ENCODE results near the gene GTF2IRD1.
"Not testable (repeated sequence)": the region's sequence is repeated elsewhere in the genome, so short reads cannot be mapped to it uniquely, and the experiment has no call there.

GTF2IRD1 gene

DNA sequence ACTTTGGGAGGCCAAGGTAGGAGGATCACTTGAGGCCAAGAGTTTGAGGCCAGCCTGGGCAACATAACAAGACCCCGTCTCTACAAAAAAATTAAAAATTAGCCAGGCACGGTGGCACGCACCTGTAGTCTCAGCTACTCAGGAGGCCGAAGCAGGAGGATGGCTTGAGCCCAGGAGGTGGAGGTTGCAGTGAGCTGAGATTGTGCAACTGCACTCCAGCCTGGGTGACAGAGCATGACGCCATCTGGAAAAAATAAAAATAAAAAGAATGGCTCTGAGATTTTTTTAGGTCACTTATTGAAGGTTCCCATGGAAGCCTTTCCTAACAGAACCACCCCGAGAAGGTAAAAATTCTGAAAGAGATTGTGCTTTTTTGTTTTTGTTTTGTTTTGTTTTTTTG, 109.9 kb downstream of the GTF2IRD1 start:
- DNase-seq (ENCODE audit: low read depth) = not testable (repeated sequence)

DNA sequence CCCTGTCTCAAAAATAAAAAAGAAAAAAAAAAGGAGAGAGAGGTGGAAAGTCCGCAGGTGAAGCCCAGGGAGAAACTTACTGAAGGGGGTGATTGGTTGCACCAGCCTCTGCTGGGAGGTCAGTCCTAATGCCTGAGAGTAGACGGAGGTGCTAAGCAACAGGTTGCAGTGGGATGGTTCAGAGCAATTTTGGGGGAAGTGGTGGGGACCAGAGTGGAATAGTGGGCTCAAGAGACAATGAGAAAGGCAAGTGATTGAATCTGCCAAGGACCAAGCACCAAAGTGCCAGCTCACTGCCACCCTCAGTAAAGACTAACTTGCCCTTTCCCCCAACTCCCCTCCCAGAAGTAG, 113.6 kb downstream of the GTF2IRD1 start:
- DNase-seq (ENCODE audit: low read depth) = no peak

DNA sequence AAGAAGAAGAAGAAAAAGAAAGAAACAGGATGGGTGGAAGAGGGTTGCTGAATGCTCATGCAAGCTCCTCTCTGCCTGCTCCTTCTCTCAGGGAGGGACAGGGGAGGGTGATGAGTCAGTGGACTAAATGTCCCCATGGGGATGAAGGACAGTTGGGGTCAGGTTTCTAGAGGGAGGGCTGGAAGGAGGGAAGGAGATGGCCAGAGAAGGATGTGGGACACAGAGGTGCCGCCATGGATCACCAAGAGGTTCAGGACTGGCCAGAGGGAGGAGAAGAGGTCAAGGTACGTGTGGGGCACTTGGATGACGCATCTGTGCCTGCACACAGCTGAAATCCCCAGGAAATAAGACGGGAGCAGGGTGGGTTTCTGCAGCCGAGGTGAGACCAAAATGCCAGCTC, 115.0 kb downstream of the GTF2IRD1 start:
- no peak for DNase-seq (ENCODE audit: low read depth)

DNA sequence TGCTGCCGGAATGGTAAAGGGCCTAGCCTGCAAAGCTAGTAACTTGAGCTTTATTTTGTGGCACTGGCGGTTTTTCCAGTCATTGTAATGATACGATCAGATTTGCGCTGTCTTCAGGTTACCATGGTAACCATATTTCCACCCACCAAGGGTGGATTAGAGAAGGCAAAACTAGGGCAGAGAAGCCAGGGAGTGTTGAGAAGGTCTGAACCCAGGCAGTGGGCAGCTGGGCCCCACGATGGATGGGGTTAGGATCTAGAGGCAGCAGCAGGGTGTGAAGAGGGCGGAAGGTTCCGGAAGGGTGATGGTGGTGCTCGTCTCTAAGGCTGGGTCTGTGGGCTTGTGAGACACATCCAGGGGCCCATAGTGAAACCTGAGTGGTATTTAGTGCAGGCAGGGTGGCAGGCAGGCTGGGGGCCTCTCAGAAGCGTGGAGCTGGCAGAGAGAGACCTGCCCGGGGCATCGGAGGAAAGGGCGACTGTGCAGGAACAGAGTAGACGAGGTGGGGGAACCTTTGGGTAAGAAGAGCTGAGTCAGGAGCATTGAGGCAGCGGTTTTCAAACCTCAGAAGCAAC, 115.9 kb downstream of the GTF2IRD1 start:
- no peak for DNase-seq (ENCODE audit: low read depth)

DNA sequence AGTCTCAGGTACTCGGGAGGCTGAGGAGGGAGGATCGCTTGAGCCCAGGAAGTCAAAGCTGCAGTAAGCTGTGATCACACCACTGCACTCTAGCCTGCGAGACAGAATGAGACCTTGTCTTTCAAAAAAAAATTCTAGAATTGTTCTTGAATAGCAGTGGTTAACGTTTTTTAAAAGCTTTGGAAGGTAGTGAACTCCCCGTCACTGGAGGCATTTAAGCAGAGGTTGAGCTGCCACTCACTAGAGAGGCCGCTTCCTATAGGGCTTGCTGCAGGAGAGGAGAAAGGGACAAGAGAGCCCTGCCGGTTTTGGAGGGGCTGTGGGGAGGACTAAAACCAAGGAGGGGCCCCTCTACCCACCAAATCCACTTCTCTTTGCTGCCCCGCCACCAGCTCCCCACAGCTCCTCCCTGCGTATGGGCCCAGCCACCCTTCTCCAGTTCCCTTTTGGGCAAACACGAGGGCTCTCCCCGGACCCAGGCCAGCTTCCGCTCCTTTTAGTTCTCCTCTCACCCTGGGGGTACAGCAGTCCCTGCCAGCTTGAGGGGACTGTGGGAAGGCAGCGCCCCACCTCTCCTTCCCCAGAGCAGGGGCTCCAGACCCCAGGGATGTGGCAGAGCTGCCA, 116.9 kb downstream of the GTF2IRD1 start:
- DNase-seq (ENCODE audit: low read depth) = no peak

DNA sequence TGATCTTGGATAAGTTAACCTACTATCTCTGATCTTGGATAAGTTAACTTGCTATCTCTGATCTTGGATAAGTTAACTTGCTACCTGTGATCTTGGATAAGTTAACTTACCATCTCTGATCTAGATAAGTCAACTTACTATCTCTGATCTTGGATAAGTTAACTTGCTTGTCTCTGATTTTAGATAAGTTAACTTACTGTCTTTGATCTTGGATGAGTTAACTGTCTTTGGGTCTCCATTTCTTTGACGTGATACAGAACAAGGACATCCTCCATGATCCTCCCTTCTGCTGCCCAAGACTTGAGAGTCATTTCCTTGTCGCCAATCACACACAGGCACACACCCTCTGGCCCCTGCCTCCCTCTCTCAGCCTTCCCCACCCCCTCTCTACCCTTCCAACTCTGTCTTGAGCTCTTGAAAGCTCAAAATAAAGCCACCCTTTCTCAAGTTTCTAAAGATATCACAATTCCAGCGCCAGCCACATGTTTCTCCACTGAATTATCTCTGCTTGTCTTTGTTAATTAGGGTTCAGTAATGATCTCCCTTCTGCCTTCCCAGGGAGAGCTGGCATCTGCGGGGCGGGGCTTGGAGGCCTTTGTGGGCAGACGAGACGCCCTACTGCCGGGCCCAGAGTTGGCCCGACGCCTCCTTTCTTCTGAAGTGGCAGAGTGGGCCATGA, 118.7 kb downstream of the GTF2IRD1 start:
- no peak for DNase-seq (ENCODE audit: low read depth)

DNA sequence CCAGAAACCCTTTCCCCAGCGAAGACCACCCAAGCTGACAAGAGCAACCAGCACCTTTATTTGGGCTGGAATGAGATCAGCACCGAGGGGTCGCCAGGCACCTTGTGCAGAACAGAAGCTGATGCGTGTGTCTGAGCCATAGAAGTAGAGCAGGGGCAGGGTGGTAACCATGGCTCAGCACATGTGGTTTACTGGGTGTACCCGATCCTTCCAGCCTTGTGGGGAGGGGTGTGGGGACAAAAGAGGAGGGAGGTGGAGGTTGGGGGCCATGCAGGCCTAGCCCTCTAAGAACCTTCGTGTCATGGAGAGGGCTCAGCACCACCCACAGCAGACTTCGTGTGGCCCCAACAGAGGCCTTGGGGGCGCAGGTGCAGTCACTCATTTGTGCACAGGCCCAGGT, 119.8 kb downstream of the GTF2IRD1 start:
- no peak for DNase-seq (ENCODE audit: low read depth)

DNA sequence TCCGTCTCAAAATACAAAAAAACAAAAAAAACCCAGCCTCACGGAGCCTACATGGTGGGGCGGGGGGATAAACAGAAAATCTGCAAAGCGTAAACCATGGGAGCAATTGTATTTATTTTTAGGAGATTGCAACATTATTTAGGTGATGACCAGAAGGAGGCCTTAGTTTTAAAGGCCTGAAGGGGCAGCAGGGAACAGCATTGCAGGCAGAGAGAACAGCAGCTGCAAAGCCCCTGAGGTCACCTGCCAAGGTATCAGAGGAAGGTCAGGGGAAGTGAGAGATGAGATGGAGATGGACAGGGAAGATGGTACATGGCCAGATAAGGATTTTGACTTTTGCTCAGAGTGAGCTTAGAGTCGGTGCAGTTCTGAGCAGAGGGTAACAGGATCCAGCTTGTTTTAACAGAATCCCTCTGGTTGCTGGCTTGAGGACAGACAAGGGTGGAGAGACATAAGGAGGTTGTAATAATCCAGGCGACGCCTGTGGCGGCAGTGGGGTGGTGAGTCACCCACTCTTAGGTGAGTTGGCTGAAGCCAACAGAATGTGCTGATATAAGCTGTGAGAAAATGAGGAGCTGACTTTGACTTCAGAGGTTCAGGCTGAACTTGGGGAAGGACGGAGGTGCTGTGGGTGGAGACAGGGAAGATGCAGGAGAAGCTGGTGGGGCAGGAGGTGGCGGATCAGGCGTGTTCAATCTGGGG, 121.5 kb downstream of the GTF2IRD1 start:
- no peak for DNase-seq (ENCODE audit: low read depth)

DNA sequence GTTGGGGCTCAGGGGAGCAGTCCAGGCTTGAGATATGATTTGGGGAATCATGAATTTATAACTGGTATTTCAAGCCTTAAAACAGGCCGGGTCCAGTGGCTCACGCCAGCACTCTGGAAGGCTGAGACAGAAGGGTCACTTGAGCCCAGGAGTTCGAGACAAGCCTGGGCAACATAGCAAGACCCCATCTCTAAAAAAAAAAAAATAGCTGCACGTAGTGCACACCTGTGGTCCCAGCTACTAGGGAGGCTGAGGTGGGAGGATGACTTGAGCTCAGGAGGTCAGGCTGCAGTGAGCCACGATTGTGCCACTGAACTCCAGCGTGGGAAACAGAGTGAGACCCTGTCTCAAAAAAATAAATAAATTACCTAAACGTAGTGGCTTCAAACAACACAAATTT, 122.1 kb downstream of the GTF2IRD1 start:
- no peak for DNase-seq (ENCODE audit: low read depth)

DNA sequence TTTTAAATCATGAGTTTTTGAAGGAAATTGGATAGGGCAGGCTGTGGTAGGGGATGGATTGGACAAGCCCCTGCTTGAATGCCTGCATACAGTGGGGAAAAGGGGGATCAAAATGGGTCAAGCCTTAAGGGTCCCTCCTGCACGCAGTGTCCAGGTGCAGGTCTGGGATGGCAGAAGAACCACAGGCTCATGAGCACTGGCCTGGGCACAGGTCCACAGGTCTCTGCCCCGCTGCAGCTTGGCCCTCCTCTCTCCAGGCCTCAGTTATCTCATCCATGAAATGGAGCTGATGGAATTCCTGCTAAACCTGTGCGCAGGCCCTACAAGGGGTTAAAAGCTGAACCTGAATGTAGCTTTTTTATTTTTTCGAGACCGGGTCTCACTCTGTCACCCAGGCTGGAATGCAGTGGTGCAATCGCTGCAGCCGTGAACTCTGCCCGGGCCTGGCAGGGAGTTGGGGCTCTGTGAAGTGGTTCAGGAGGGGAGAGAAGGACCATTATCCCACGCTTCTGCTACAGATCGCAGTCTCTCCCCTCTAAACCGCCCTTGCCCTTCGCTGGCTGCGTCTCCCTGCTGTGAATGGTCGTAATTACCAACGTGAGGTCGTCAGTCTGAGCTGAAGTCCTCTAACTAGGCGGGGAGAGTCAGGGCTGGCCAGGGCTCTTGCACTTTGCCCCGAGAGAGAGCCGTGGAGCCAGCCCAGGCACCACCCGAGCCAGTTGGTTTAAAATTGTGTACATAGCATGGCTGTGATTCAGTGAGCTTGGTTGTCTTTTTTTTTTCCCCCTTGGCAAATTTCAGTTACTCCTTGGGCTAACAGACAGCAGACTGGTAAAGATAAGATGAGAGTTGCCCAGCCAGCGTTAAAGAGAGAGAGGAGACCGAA, 126.3 kb downstream of the GTF2IRD1 start:
- DNase-seq (ENCODE audit: low read depth) = peak; percentile 31

DNA sequence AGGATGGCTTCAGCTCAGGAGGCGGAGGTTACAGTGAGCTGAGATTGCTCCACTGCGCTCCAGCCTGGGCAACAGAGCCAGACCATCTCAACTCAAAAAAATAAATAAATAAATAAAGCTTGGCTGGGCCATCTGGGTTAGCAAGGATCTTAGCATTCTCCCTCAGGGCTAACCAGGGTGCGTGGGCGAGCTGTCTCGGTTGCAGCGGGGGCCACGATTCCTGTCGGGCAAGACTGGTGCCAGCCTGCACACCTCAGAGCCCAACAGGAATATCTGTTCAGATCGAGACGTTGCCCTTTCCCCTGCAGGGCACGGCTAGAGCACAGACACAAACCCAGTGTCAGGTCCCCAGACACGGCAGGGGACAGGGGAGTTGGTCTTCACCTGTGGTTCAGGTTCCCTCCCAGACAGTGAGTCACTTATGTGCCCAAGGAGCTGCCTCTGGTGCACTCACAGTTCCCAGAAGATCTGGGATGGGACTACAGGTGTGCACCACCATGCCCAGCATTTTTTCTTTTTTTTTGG, 128.3 kb downstream of the GTF2IRD1 start:
- no peak for DNase-seq (ENCODE audit: low read depth)

DNA sequence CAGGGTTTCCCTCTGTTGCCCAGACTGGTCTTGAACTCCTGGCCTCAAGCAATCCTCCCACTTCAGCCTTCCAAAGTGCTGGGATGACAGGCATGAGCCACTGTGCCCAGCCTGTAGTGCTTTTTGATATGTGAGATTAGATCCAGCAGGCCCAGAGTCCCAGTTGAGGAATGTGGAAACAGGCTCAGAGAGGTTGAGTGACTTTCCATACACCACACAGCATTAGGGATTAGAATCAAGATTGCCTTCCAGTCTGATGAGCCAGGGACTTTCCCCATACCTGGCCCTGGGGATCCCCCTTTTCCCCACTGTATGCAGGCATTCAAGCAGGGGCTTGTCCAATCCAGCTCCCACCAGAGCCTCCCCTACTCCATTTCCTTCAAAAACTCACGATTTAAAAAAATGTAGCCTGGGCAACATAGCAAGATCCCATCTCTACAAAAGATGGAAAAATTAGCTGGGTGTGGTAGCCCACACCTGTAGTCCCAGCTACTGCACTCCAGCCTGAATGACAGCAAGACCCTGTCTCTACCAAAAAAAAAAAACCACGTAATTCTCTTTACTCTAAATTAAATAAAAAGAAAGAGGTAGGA, 128.8 kb downstream of the GTF2IRD1 start:
- no peak for DNase-seq (ENCODE audit: low read depth)

DNA sequence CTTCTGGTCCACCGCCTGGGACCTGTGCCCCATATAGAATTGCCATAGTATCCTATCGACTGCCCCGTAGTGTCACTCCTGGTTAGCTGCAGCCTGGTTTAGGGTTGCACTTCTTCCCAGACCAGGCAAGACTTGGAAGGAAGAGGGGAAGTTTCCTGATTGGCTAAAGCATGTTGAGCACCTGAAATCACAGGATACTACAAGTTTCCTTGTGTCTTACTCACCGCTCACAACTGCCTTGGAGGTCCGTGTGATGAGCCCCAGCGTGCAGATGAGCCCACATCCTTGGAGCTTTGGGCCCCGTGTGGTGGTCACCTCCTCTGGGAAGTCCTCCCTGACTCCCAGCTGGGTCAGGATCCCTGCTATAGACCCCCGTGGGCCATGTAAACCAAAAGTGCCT, 129.9 kb downstream of the GTF2IRD1 start:
- DNase-seq (ENCODE audit: low read depth) = no peak

DNA sequence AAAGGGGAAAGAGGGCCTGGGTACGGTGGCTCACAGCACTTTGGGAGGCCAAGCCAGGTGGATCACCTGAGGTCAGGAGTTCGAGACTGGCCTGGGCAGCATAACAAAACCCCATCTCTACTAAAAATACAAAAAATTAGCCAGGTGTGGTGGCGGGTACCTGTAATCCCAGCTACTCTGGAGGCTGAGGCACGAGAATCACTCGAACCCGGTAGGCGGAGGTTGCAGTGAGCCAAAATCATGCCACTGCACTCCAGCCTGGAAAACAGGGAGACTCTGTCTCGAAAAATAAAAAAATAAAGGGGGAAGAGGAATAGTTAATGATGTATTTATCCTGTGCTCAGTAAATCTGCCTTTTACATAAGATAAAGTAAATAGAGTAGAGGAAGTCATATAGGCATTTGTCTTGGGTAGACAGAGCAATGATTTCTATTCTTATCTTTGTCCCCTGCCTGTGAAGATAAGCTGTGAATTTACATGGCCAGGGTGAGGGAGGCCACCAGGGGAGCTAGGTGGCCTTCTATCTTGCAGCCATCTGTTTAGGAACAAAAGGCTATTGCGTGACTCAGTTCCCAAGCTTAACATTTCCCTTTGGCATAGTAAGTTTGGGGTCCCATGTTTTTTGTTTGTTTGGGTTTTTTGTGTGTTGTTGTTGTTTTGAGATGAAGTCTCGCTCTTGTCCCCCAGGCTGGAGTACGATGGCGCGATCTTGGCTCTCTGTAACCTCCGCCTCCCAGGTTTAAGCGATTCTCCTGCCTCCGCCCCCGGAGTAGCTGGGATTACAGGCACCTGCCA, 130.7 kb downstream of the GTF2IRD1 start:
- DNase-seq (ENCODE audit: low read depth) = no peak

DNA sequence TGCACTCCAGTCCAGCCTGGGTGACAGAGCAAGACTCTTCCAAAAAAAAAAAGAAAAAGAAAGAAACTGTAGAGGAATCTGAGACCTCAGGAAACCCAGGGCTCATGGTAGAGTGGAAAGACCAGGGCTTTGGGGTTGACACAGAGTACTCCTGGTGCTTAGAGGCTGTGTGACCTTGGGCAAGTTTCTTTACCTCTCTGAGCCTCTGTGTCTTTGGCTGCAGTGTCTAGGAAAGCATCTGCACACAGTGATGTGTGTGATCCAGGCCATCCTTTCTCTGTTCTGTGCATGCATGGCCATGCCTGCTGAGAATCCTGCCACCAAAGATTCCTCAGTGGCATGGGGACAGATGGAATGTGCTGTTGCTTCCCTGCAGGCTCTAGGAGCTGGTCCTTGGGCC, 132.1 kb downstream of the GTF2IRD1 start:
- DNase-seq (ENCODE audit: low read depth) = no peak

DNA sequence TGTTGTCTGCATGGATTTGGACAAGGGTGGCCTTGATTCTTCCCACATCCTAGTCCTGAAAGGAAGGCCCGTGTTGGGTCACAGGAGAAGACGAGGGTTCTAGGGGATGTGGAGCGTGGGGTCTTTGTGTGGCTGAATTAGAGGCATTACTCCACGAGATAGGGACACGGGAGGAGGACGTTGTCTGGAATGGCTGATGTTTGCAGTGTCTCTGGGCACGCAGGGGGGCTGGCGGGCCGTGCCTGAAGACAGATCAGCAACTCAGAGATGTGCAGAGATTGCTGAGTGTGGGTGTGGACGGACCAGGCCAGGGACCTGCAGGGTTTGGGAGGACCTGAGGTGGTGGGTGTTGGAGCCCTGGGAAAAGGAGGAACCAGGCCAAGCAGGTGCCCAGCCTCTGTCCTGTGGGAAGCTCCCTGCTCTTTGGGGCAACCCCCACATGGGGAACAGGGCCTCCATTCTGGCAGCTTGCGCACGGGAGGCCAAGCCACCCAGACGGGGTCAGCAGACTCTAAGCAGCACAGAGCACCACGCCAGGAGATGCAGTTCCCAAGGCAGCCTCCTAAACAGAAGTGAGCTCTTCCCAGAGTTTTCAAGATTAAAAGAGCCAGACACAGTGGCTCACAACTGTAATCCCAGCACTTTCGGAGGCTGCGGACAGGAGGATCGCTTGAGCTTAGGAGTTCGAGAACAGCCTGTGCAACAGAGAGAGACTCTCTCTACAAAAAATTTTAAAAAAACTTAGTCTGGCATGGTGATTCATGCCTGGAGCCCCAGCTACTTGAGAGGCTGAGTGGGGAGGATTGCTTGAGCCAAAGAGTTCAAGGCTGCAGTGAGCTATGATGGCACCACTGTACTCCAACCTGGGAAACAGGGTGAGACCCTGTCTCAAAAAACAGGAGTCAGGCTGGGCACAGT, 132.8 kb downstream of the GTF2IRD1 start:
- DNase-seq (ENCODE audit: low read depth) = no peak

DNA sequence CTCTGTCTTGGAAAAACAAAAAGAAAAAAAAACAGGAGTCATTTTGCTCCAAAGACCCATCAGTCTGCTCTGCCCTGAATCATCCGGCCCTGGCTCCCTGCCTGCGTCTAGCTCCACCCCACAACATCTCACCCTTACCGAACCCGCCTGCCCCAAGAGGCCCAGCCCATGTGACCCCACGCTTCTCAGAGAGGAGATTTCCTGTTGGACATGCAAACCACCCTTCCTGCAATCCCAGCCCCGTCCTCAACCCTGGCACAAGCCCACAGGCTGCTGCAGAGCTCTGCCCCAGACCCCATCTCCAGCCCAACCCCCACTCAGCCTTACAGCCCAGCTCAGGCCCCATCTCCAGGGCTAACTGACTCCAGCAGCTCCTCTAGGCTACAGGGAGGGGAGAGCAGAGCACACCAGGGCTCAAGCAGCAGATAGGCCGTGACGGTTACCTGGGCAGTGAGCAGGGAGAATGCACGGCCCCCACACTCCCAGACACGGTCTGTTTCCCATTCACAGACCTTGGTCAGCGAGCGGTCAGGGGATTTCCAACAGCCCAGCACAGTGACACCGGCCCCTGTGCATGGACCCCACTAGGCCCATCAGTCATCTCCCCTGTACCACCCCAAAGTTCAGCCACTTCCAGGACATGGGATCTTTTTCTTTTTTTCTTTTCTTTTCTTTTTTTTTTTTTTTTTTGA, 133.9 kb downstream of the GTF2IRD1 start:
- peak; percentile 92 for DNase-seq (ENCODE audit: low read depth)

DNA sequence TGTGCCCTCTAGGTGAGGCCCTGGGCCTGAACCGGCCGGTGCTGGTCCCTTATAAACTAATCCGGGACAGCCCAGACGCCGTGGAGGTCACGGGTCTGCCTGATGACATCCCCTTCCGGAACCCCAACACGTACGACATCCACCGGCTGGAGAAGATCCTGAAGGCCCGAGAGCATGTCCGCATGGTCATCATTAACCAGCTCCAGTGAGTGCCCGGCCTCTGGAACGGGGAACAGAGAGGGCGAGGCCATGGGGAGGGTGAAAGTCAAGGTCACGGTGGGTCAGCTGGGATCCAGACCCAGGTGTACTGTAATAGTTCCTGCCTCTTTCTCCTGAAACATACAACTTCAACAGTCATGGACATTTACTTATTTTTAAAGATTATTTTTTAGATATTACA, 137.1 kb downstream of the GTF2IRD1 start:
- DNase-seq (ENCODE audit: low read depth) = no peak

DNA sequence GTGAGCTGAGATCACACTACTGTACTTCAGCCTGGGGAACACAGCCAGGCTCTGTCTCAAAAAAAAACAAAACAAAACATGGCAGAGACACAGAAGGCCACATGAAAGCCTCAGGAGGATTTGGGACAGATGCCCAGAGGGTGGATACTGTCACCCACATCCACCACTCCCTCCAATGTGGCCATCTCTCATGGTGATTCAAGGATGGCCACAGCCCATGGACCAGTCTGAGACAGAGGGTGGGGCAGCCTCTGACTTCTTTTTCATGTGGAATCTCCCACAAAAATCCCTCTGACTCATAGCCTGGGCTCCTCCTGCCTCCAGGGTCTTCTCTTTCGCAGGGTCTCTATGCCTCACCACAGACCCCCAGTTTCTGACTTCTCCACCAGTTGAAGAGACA, 144.9 kb downstream of the GTF2IRD1 start:
- no peak for DNase-seq (ENCODE audit: low read depth)

Measured in fibroblast of the conjunctiva (primary cell).